ENCODE measurements around the gene PCBD1.

Gene PCBD1

DNA sequence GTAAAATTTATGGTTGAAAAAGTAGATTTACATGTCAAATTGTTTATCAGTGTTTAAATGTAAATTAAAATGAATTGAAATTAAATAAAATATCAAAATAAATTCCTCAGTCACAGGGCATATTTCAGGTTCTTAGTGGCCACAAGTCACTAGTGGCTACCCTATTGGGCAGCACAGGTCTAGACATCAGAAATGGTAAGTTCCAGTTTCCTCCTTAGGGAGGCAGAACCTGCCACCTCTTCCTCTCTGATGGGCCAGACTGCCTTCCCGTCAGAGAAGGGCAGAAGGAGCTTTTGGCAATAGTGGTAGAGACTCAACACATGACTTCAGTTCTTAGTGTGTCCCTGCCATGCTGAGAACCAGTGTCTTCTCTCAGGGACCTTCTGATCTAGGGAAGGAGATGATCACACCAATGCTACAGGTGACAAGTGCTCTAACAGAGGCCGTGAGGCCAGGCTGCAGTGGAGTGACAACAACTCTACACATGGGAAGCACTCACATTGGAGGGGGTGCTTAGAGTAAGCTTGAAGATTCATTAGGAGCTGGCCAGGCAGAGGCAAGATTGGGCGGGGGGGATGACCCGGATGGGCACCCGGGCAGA lies 14.4 kb upstream of the PCBD1 start:
- DNase-seq (ENCODE audit: low spot score) = peak; percentile 25

DNA sequence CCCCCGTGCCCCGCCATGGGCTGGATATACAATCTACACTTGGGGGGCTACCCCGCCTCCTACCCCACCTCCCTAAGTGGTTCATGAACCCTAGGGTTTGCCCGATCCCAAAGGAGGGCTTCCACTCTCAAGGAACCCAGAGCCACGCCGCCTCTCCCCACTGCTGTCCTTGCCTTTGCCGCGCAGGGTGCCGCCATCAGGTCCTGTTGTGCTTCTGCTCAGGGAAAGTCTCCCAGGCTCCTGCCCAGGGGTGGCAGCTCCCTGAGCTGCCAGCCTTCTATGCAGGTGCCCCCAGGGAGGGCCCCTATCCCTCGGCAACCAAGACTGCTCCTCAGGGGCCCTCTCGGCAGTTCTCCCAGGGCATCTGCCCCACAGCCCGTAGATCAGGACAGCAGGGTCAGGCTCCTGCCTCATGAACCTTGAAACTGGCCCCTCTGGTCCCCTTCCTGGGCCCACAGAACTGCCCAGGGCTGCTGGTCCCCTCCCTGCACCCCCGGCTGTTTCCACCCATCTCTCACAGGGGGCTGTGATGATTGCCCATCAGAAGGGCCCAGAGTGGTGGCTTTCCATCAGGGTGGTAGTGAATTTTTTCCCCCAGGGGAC lies 13.0 kb upstream of the PCBD1 start:
- no peak for DNase-seq (ENCODE audit: low spot score)

- DNase-seq (ENCODE audit: low spot score) = no peak
Measured at GRCh38 chr10:70899096-70899495, 10.7 kb upstream of the PCBD1 start.

- no peak for DNase-seq (ENCODE audit: low spot score)
Measured at GRCh38 chr10:70898687-70899086, 10.3 kb upstream of the PCBD1 start.

GRCh38 chr10:70896551-70896950 lies 8.2 kb upstream of the PCBD1 start:
- no peak for DNase-seq (ENCODE audit: low spot score)

DNA sequence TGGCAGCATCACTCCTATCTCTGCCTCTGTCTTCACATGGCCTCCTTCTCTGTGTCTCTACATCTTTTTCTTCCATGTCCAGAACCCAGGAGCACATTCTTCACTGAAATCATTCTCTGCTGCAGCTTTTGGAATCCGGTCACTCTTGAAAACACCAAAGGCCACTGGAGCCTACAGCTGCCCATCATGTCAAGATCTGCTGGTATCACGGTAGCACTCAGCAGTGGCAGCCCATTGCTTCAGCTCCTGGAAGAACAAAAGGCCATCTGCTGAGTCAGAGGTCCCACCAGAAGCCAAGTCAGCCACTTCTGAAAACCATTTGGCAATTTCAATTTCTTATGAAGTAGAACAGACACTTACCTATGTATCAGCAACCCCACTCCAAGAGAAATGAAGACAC lies 6.1 kb upstream of the PCBD1 start:
- DNase-seq (ENCODE audit: low spot score) = no peak

DNA sequence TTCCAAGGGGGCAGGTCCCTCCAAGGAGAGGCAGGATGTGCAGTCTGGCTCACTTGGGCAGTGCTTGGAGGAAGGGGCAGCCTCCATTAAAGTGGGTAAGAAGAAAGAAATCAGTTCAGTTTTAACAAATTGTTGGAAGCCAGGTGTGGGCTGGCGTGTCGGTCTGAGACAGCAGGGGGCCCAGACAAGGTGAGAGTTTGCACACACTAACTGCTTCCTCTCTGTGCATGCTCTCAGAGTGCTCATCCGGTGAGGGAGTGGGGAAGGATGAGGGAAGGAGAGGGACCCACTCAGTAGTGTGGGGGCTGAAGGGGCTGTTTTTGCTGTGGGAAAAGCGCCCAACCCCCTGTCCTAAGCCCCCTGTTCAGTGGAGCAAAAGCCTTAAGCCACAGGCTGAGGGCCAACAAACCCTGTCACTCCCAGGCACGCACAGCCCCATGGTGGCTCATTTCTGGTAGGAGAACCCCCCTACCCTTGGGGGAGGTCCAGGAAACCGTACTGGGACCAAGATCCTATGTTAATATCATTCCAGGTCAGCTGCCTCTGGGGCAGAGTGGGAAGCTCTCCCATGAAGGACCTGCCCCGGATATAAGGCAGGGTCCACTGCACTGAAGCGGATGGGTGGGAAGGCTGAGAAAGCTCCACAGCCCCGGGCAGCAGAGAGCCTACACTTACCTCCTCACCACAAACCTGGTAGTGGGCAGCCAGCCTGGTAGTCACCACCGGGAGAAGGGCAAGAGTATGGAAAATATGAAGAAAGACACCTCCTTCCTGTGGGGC lies 5.1 kb upstream of the PCBD1 start:
- no peak for DNase-seq (ENCODE audit: low spot score)

DNA sequence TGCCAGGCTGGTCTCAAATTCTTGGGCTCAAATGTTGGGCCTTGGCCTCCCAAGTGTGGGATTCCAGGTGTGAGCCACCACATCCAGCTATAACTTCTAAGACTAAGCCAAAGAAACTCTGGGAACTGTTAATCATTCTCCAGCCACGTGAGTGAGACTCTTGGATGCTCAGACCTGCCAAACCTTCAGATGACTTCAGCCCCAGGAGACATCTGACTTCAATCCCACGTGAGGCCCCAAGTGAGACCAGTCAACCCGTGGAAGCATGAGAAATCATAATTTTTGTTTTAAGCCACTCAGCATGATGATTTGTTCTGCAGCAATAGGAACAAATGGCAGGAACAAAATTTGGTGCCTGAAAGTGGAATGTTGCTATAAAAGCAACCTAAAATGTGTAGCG lies 4.3 kb upstream of the PCBD1 start:
- DNase-seq (ENCODE audit: low spot score) = no peak

- DNase-seq (ENCODE audit: low spot score) = no peak
Measured at GRCh38 chr10:70891627-70892026, 3.3 kb upstream of the PCBD1 start.

GRCh38 chr10:70890917-70891431 lies 2.6 kb upstream of the PCBD1 start:
- DNase-seq (ENCODE audit: low spot score) = no peak

DNA sequence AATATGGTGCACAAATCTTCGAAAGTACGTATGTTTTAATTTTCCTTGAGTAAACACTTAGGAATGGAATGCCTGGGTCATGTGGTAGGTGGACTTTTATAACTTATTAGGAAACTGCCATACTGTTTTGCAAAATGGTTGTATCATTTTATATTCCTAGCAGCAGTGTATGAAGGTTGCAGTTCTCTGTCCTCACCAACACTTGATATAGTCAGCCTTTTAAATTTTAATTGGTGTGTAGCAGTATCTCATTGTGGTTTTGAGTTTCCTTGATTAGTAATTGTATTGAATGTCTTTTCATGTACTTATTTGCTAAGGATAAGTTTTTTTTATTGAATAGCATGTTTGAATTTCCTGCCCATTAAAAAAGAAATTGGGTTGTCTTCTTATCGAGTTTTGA lies 926 bp upstream of the PCBD1 start:
- DNase-seq (ENCODE audit: low spot score) = no peak

DNA sequence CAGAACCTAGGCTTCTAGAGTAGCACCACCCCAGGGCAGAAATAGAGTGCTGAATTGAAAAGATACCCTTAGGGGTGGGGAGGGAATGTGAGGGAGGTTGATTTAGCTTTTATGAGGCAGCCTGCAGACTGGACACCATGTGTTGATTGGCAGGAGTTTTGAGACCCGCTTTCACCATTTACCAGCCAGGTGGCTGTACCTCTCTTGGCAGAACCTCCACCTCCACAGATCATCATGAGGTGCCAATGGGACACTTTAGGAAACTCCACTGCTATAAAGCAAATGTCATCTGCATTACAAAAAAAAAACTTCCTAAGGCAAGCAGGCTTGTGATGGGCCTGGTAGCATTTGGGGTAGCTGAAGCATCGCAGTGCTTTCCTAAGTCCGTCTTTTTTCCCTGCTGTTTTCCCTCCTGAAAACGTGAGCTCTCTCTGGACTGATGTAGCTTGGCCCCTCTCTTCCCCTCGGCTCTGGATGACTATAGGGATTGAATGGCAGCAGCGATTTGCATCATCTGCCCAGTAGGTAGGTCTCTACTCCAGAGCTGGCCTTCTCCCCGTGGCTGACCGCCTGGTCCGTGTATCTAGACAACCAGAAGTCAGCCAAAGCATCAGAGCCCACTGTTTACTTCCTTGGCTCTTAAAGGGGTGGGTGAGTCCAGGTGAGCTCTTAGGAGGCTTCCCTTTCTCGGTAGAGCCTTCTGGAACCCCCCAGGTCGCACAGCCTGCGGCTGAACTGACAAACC lies 1.3 kb downstream of the PCBD1 start:
- DNase-seq (ENCODE audit: low spot score) = peak; percentile 59

DNA sequence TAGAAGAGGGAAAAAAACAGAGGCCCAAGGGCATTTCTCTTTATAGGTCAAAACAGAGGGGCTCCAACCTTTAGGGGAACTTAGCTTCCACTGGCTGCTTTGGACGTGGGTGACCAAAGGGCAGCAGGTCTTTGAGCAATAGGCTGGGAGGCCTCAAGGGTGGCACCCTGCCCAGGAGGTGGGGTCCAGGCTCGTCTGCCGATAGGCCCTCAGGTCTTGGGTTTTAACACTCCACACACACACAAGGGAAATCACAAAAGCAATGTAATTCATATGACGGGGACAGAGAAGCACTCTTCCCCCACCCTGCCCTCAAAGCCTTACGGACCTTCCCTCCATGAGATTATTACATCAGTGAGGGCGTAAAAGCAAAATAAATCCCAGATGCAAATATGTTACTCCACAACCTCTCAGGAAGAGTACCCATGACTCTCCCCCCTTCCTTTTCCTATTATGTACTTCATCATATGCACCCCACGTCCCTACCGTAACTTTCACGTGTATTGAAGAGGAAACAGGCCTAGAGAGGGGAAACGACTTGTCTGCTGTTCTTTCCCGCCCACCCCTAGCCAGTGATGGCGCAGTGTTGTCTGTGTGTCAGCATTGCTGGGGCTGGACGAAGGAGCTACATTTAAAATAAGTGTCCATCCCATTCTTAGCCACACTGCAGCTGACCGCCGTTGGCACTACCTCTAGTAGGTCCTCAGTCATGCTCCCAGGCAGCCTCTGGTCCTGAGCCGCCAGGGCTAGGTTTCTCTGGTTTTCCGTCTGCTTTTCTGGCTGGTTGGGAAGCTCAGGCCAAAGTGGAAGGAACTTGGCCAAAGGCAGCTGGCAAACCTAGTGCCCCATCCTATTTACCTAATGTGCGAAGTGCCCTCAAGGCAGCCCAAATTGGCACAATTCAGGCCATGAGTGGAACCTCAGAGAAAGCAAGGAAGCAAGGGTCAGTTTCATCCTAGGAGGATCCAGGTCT lies 2.1 kb downstream of the PCBD1 start:
- DNase-seq (ENCODE audit: low spot score) = peak; percentile 39

DNA sequence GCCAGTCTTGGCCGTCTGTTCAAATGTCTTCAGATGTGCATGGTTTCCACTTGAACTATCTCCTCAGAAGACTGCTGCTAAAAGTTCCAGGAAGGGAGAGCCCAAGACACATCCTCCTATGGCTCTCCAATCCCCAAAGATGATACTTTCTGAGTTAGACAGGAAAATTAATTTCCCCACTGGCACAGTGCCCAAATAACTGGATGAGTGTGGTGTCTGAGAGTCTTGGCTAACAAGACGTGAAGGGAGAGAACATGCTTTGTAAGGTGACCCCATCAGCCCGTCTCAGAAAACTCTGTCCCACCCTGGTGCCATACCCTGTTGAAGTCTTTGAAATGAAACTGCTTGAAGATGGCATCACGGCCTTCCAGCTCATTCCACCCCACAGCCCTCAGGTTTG lies 2.9 kb downstream of the PCBD1 start:
- no peak for DNase-seq (ENCODE audit: low spot score)

GRCh38 chr10:70884741-70885140 lies 3.6 kb downstream of the PCBD1 start:
- no peak for DNase-seq (ENCODE audit: low spot score)

DNA sequence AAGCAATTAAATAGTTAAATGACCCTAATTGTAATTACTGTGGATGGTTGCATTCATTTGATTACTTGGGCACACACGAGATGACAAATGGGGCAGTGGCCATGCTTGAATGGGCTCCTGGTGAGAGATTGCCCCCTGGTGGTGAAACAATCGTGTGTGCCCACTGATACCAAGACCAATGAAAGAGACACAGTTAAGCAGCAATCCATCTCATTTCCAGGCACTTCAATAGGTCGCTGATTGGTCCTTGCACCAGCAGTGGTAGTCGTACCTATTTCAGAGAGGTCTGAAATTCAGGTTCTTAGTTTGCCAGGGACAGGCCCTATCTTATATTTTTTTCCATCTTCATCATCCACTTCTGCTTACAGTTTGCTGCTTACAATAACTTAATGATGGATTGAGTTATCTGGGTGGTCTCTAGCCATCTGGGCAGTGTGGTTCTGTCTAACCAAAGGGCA lies 8.3 kb downstream of the PCBD1 start:
- peak; percentile 87 for DNase-seq (ENCODE audit: low spot score)

GRCh38 chr10:70879207-70879606 lies 9.2 kb downstream of the PCBD1 start:
- no peak for DNase-seq (ENCODE audit: low spot score)

DNA sequence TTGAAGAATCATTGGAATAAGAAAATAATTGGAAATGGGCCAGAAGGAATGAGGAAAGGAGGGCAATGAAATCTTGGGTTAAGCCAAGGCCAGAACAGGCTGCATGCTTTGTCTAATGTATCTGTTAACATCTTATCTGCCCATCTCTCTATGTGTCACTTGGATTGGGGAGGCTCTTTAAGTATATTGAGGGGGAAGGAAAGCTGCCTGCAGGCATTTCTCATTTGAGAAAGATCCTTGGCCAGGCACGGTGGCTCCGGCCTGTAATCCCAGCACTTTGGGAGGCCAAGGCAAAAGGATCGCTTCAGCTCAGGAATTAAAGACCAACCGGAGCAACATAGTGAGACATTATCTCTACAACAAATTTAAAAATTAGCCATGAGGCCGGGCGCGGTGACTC lies 14.3 kb downstream of the PCBD1 start:
- DNase-seq (ENCODE audit: low spot score) = no peak

DNA sequence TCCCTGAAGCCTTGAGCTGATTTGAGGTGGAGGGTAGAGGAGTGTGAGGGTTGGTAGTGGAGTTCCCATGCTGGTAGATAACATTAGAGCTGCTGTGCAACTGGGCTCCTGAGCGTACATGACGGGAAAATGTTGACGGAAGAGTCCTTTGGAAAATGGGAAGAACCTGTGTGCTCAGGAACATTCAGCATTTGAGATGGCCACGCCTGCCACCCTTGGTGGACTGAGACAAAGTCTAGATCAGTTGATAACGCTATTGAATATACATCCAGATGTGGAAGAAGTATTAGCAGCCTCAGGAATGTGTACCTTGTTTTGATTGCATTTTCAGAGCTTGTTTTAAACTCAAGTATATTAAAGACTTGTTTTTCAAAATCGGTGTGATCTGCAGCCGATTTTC lies 16.1 kb downstream of the PCBD1 start:
- no peak for DNase-seq (ENCODE audit: low spot score)

GRCh38 chr10:70866424-70866823 lies 21.9 kb downstream of the PCBD1 start:
- DNase-seq (ENCODE audit: low spot score) = no peak

GRCh38 chr10:70864935-70865334 lies 23.4 kb downstream of the PCBD1 start:
- no peak for DNase-seq (ENCODE audit: low spot score)

Data from cerebellar cortex (tissue), 1 donor.